Measurements from ENCODE around the gene TGFA. TPM values are rescaled to one million over a fixed set of nuclear protein-coding genes. Genes with fewer than 3 reads are reported as not detected.
A peak's percentile ranks its signal among the peaks of the same experiment; 100 is the strongest.

TGFA gene
- total and polyA plus RNA-seq, 10 of the 15 experiments (the other 5 are each of a cell fraction or from before 2014, with no cell fraction given): 0.03 to 0.23 TPM; not detected in 8

GRCh38 chr2:70477441-70477844, 76.2 kb downstream of the TGFA start:
- FAIRE-seq (no peak), ATAC-seq (no peak), DNase-seq (ENCODE audit: low read depth, low spot score) (no peak)
- in situ Hi-C loops (cut with MboI): no loop called here
- intact Hi-C loops (cut with micrococcal nuclease; ENCODE audit: unreplicated experiment): no loop called here
- H3K4me1 ChIP-seq (ENCODE audit: control insufficient read depth, insufficient read depth, low read length): peaks cover 10% of the 10 kb centered on the region
- TF ChIP-seq SUZ12 (IDR thresholded peaks at IDR 0.05; ENCODE audit: unreplicated experiment) (no peak), SIX5 (IDR thresholded peaks at IDR 0.05; ENCODE audit: low read depth, low read length, severe bottlenecking) (peak; percentile 59), NR2C1 (IDR thresholded peaks at IDR 0.05) (no peak), LARP7 (IDR thresholded peaks at IDR 0.05) (no peak), ZBTB40 (IDR thresholded peaks at IDR 0.05; ENCODE audit: borderline replicate concordance) (no peak), ZNF217 (IDR thresholded peaks at IDR 0.05) (no peak), ATF3 (IDR thresholded peaks at IDR 0.05; ENCODE audit: borderline replicate concordance, extremely low read depth, low read depth, low read length) (peak; percentile 35; the same call in 1 of the 2 replicates), USF1 (IDR thresholded peaks at IDR 0.05; ENCODE audit: borderline replicate concordance, extremely low read length, insufficient read depth, low read depth, low read length) (no peak)
- ChIA-PET SMC1A (ENCODE audit: uncharacterized antibody, unreplicated experiment) (no interaction called here), RAD21 (ENCODE audit: unreplicated experiment) (no interaction called here), CTCF (interaction anchor here (0.6 kb wide), 1 partner anchor 1082 kb away, joined by 3 read pairs; no protein-coding TSS in a partner anchor), POLR2A (no interaction called here)
- H4K20me1 ChIP-seq (ENCODE audit: control insufficient read depth, insufficient read depth): no peaks in the 10 kb centered on the region
- no peak overlapping the region for H3K4me2 ChIP-seq (ENCODE audit: control insufficient read depth, insufficient read depth)
- H3K9me3 ChIP-seq (replicated peaks; ENCODE audit: control insufficient read depth, insufficient read depth, low read length): peaks cover 6% of the 10 kb centered on the region; the same call in 2 of the 3 replicates
- WGBS (ENCODE audit: insufficient coverage, insufficient replicate concordance, low lambda C conversion rate, missing lambda C conversion rate): 94% methylated on average over 1 of the region's 1 CpG
- H3K27ac ChIP-seq (ENCODE audit: control insufficient read depth, insufficient read depth): no peak overlapping the region
- H3K4me3 ChIP-seq: no peak overlapping the region
- BruUV-seq (replicated peaks): no TSS peak
- H3K36me3 ChIP-seq (ENCODE audit: control insufficient read depth in 2 of 2, insufficient read depth in 2 of 2, low read length in 1 of 2): no peaks in the 10 kb centered on the region
- peaks cover 0 to 4% of the 10 kb centered on the region in 2 experiments; a peak in 2 of 4 replicates for H3K27me3 ChIP-seq (replicated peaks in 1 of 2; ENCODE audit: control insufficient read depth in 2 of 2, insufficient read depth in 2 of 2, low read length in 1 of 2)
- H3K79me2 ChIP-seq (ENCODE audit: control insufficient read depth, insufficient read depth, low read length): no peaks in the 10 kb centered on the region
- no peak overlapping the region for H3K9ac ChIP-seq (ENCODE audit: control insufficient read depth, insufficient read depth, low read length)
- no peak overlapping the region for H2AFZ ChIP-seq (ENCODE audit: control insufficient read depth, low read depth, low read length)
